H1 (cell line): Measurements from ENCODE around the gene RAD23B. TPM values are rescaled to one million over a fixed set of nuclear protein-coding genes. Genes with fewer than 3 reads are reported as not detected.

Experiments
- CTCF ChIA-PET: fragments of 300-600 bp; sonication (Branson Sonifier 250); formaldehyde crosslinking; loops from one replicate; lab custom pipeline; 2021; ENCODE audit not compliant: partially characterized antibody; lab: Charles Lee
- POLR2A ChIA-PET: fragments of 300-600 bp; sonication (Branson Sonifier 250); formaldehyde crosslinking; loops from one replicate; lab custom pipeline; 2021; ENCODE audit warnings: inconsistent platforms; ENCODE audit not compliant: partially characterized antibody; lab: Charles Lee
- DNase-seq, 2 experiments: peaks; one replicate each; pipeline versions ENCODE4 v3.0.0 to v3.0.0-alpha.2; 2010 to 2022; ENCODE audit warnings: low spot score in 2 of 2, low read depth in 1 of 2, mixed read lengths in 1 of 2
- FAIRE-seq: peaks from 2 replicates; lab custom pipeline; 2011; peaks lifted over from hg19 to GRCh38; lab: Jason Lieb, UNC
- H2AFZ ChIP-seq: 2 replicates; pipeline ENCODE4 v1.8.1; 2012; ENCODE audit warnings: low read length, inconsistent platforms
- H2AK5ac ChIP-seq: 2 replicates; pipeline ENCODE4 v1.6.1; 2013; ENCODE audit warnings: low read depth, low read length
- H2BK120ac ChIP-seq: replicated peaks from 2 replicates; pipeline ENCODE3; 2013; ENCODE audit warnings: low read depth, low read length, inconsistent platforms
- H2BK12ac ChIP-seq: 2 replicates; pipeline ENCODE4 v1.6.1; 2013; ENCODE audit warnings: low read depth, low read length
- H2BK15ac ChIP-seq: 2 replicates; pipeline ENCODE4 v1.6.1; 2013; ENCODE audit warnings: low read length
- H2BK20ac ChIP-seq: 2 replicates; pipeline ENCODE4 v1.6.1; 2013; ENCODE audit warnings: low read length
- H2BK5ac ChIP-seq: 2 replicates; pipeline ENCODE4 v1.6.1; 2013; ENCODE audit warnings: low read depth, low read length
- H3K14ac ChIP-seq: 2 replicates; pipeline ENCODE4 v1.6.1; 2013; ENCODE audit warnings: inconsistent platforms; ENCODE audit not compliant: insufficient read length
- H3K18ac ChIP-seq: 2 replicates; pipeline ENCODE4 v1.6.1; 2013; ENCODE audit warnings: low read length; ENCODE audit errors: extremely low read depth
- H3K23ac ChIP-seq: 2 replicates; pipeline ENCODE4 v1.6.1; 2013; ENCODE audit warnings: inconsistent platforms; ENCODE audit not compliant: insufficient read length
- H3K23me2 ChIP-seq: 2 replicates; pipeline ENCODE4 v1.6.1; 2013; ENCODE audit warnings: low read depth, low read length
- H3K27ac ChIP-seq: 2 replicates; pipeline ENCODE4 v1.6.1; 2011; ENCODE audit warnings: low read depth, low read length, inconsistent platforms
- H3K27me3 ChIP-seq, 4 experiments: replicated peaks in 1 of 4; 1 replicate in 1 of 4; 2 replicates in 3 of 4; pipeline versions ENCODE4 v1.6.1 to v1.8.1; 2011 to 2013; ENCODE audit warnings: low read length in 3 of 4, mild to moderate bottlenecking in 3 of 4, inconsistent platforms in 2 of 4, mixed read lengths in 2 of 4, moderate library complexity in 1 of 4; ENCODE audit not compliant: control insufficient read depth in 3 of 4, insufficient read depth in 3 of 4; ENCODE audit errors: extremely low read depth in 1 of 4
- H3K36me3 ChIP-seq, 4 experiments: 2 replicates each; pipeline versions ENCODE4 v1.6.1 to v1.8.1; 2011 to 2013; ENCODE audit warnings: mild to moderate bottlenecking in 4 of 4, low read length in 3 of 4, moderate library complexity in 2 of 4, control low read depth in 1 of 4, inconsistent platforms in 1 of 4; ENCODE audit not compliant: insufficient read depth in 4 of 4, control insufficient read depth in 2 of 4
- H3K4ac ChIP-seq: replicated peaks from 2 replicates; pipeline ENCODE3; 2013; ENCODE audit warnings: low read length, low read depth, mixed read lengths, inconsistent platforms; ENCODE audit not compliant: insufficient read length
- H3K4me1 ChIP-seq, 4 experiments: replicated peaks in 1 of 4; 1 replicate in 1 of 4; 2 replicates in 3 of 4; pipeline versions ENCODE4 v1.6.1 to v1.8.1; 2011 to 2013; ENCODE audit warnings: low read length in 3 of 4, inconsistent platforms in 2 of 4, mixed read lengths in 1 of 4; ENCODE audit not compliant: insufficient read depth in 4 of 4, control insufficient read depth in 3 of 4
- H3K4me2 ChIP-seq, 2 experiments: 2 replicates each; pipeline versions ENCODE4 v1.6.1 to v1.8.1; 2011 to 2013; ENCODE audit warnings: low read depth in 2 of 2, low read length in 2 of 2, control low read depth in 1 of 2, inconsistent platforms in 1 of 2, mild to moderate bottlenecking in 1 of 2; ENCODE audit not compliant: insufficient read depth in 1 of 2
- H3K4me3 ChIP-seq, 4 experiments: fragments of 200-600, 300-600 bp in 1 of 4; sonication (generic), shearing (Covaris generic), sonication (Bioruptor Twin) in 1 of 4; 2 replicates each; pipeline versions ENCODE4 v1.5.1 to v1.8.1; 2011 to 2016; ENCODE audit warnings: low read length in 4 of 4, low read depth in 3 of 4, control low read depth in 2 of 4, inconsistent platforms in 2 of 4, mild to moderate bottlenecking in 2 of 4, mixed read lengths in 1 of 4, moderate library complexity in 1 of 4; ENCODE audit not compliant: insufficient read depth in 2 of 4; ENCODE audit errors: extremely low read depth in 1 of 4
- H3K56ac ChIP-seq: replicated peaks from 2 replicates; pipeline ENCODE3; 2013; ENCODE audit warnings: low read depth, mild to moderate bottlenecking, mixed read lengths, low read length, inconsistent platforms; ENCODE audit not compliant: insufficient read length
- H3K79me1 ChIP-seq: 2 replicates; pipeline ENCODE4 v1.6.1; 2013; ENCODE audit warnings: low read depth, low read length, control low read depth
- H3K79me2 ChIP-seq, 2 experiments: 2 replicates each; pipeline versions ENCODE4 v1.6.1 to v1.8.1; 2012 to 2013; ENCODE audit warnings: low read length in 2 of 2, mild to moderate bottlenecking in 2 of 2, inconsistent platforms in 1 of 2; ENCODE audit not compliant: insufficient read depth in 2 of 2, control insufficient read depth in 1 of 2
- H3K9ac ChIP-seq, 4 experiments: replicated peaks in 1 of 4; 1 replicate in 1 of 4; 2 replicates in 3 of 4; pipeline versions ENCODE4 v1.6.1 to v1.8.1; 2011 to 2013; ENCODE audit warnings: low read depth in 3 of 4, low read length in 3 of 4, control low read depth in 2 of 4, mild to moderate bottlenecking in 2 of 4, moderate library complexity in 2 of 4, inconsistent platforms in 1 of 4; ENCODE audit errors: extremely low read depth in 1 of 4
- H3K9me3 ChIP-seq, 2 experiments: 2 replicates each; pipeline versions ENCODE4 v1.6.1 to v1.8.1; 2012 to 2013; ENCODE audit warnings: mild to moderate bottlenecking in 2 of 2, moderate library complexity in 2 of 2, control low read depth in 1 of 2, inconsistent platforms in 1 of 2, low read depth in 1 of 2, low read length in 1 of 2, mixed read lengths in 1 of 2; ENCODE audit not compliant: insufficient read depth in 2 of 2
- H4K20me1 ChIP-seq, 2 experiments: replicated peaks in 1 of 2; 2 replicates each; pipeline versions ENCODE3 to v1.8.1; 2011 to 2013; ENCODE audit warnings: inconsistent platforms in 2 of 2, low read length in 2 of 2, mild to moderate bottlenecking in 1 of 2; ENCODE audit not compliant: insufficient read depth in 2 of 2, control insufficient read depth in 1 of 2
- H4K5ac ChIP-seq: 2 replicates; pipeline ENCODE4 v1.6.1; 2013; ENCODE audit warnings: low read length, low read depth, mixed read lengths, inconsistent platforms; ENCODE audit not compliant: insufficient read length
- H4K8ac ChIP-seq: 2 replicates; pipeline ENCODE4 v1.8.0; 2013; ENCODE audit warnings: mild to moderate bottlenecking, moderate library complexity, low read length, inconsistent platforms; ENCODE audit not compliant: insufficient read depth; ENCODE audit errors: extremely low read depth
- H4K91ac ChIP-seq: replicated peaks from 2 replicates; pipeline ENCODE3; 2013; ENCODE audit warnings: low read length, mixed read lengths, inconsistent platforms; ENCODE audit not compliant: insufficient read length
- CEBPB ChIP-seq: IDR thresholded peaks from 2 replicates; pipeline ENCODE4 v1.6.1; 2012; ENCODE audit warnings: low read depth, low read length
- EZH2 ChIP-seq: fragments of 200-600 bp; sonication (generic); IDR thresholded peaks from 2 replicates; pipeline ENCODE4 v1.7.1; 2012; ENCODE audit warnings: low read depth, mild to moderate bottlenecking, moderate library complexity, low read length, inconsistent platforms; ENCODE audit not compliant: severe bottlenecking
- JUND ChIP-seq: IDR thresholded peaks from 2 replicates; pipeline ENCODE4 v1.6.1; 2011; ENCODE audit warnings: mild to moderate bottlenecking, improper control_type of control experiment, low read length
- SP2 ChIP-seq: IDR thresholded peaks from 2 replicates; pipeline ENCODE4 v1.6.1; 2012; ENCODE audit warnings: mild to moderate bottlenecking, low read length, inconsistent platforms
- USF2 ChIP-seq: IDR thresholded peaks from 2 replicates; pipeline ENCODE4 v1.6.1; 2011; ENCODE audit warnings: low read length, improper control_type of control experiment
- WGBS, 2 experiments: shearing (Covaris generic) in 1 of 2; methylation state at CpG; one replicate each; pipeline versions ENCODE4 v1.1.6 to v1.1.7; 2013 to 2015; ENCODE audit warnings: low lambda C conversion rate in 2 of 2, mixed read lengths in 2 of 2, inconsistent platforms in 1 of 2, low coverage in 1 of 2, missing lambda C conversion rate in 1 of 2; ENCODE audit not compliant: insufficient replicate concordance in 2 of 2, insufficient coverage in 1 of 2, insufficient read length in 1 of 2; ENCODE audit errors: extremely low coverage in 1 of 2, missing lambda C conversion rate in 1 of 2; 5-methylcytosine and 5-hydroxymethylcytosine counted together
- polyA plus RNA-seq, 7 experiments: library from polyadenylated mRNA; depleted of rRNA in 3 of 7; stranded (reverse) in 5 of 7; unstranded in 2 of 7; fragments of >200 nt in 5 of 7; fragments of 200-250 nt in 2 of 7; gene quantifications; 1 replicate in 5 of 7; 2 replicates in 1 of 7; 4 replicates in 1 of 7; pipeline versions ENCODE4 v1.2.1 to v1.2.3, GENCODE V29; 2011 to 2013; ENCODE audit warnings: missing spikeins in 2 of 7, mixed read lengths in 2 of 7
- total RNA-seq: library from RNA; stranded (reverse); fragmentation: NEBNext Ultra II Directional; extraction: Animal tissue kit (Norgen Biotek cat#: 25700); gene quantifications from 2 replicates; pipeline ENCODE4 v1.2.1, GENCODE V29; 2021

The RAD23B gene
- total and polyA plus RNA-seq, 2 of the 8 experiments (the other 6 are each of a cell fraction or from before 2014, with no cell fraction given) = 97.1 to 165 TPM

GRCh38 chr9:107248714-107249113 lies 34.4 kb upstream of the RAD23B start:
- 73% methylated on average over 5 of the region's 5 CpGs; no CpG with 5 or more reads in 1 of the 2 experiments for WGBS, 2 experiments
- Histone ChIP-seq H3K4ac (peak overlapping the region; percentile 19), H2BK15ac (no peak overlapping the region), H4K91ac (peak overlapping the region; percentile 36), H2AK5ac (no peak overlapping the region), H3K4me1 (peaks cover 0 to 9% (median 3%) of the 10 kb centered on the region in 4 experiments; a peak in 3 of 7 replicates), H2BK20ac (peak overlapping the region; percentile 36; the same call in 1 of the 2 replicates), H3K36me3 (no peaks in the 10 kb centered on the region), H2BK12ac (peak overlapping the region; percentile 18; the same call in 1 of the 2 replicates), H4K8ac (no peak overlapping the region), H3K23ac (no peak overlapping the region), H3K79me2 (no peaks in the 10 kb centered on the region), H3K9me3 (no peaks in the 10 kb centered on the region), H4K20me1 (no peaks in the 10 kb centered on the region), H3K14ac (no peak overlapping the region), H3K4me2 (peak overlapping the region in 1 of 2 experiments; percentile 40; a peak in 2 of 4 replicates), H4K5ac (no peak overlapping the region), H3K27ac (peak overlapping the region; percentile 53; the same call in 1 of the 2 replicates), H2AFZ (0 out of 2 replicates have a peak overlapping the region, but pooled peaks have one; percentile 82), H3K23me2 (no peaks in the 10 kb centered on the region), H3K27me3 (no peaks in the 10 kb centered on the region), H2BK5ac (peak overlapping the region; percentile 87), H3K18ac (no peak overlapping the region; the same call in 1 of the 2 replicates), H2BK120ac (peak overlapping the region; percentile 86), H3K4me3 (peak overlapping the region in 1 of 4 experiments; percentile 31; a peak in 2 of 8 replicates), H3K9ac (no peak overlapping the region; a peak in 3 of 7 replicates), H3K79me1 (no peaks in the 10 kb centered on the region), H3K56ac (no peak overlapping the region)
- no peak for TF ChIP-seq SP2
- TF ChIP-seq JUND = no peak
- no peak for TF ChIP-seq EZH2
- TF ChIP-seq USF2 = no peak
- no peak for TF ChIP-seq CEBPB
- no peak for FAIRE-seq
- ChIA-PET POLR2A (interaction anchor here (1.0 to 1.3 kb wide), 2 partner anchors 12 to 35 kb away, joined by 5 to 9 read pairs; partner anchors contain the start of gene RAD23B), CTCF (interaction anchor here (0.6 to 1.2 kb wide), 7 partner anchors 13 to 107 kb away, joined by 3 to 6 read pairs (median 3); no protein-coding TSS in a partner anchor)
- DNase-seq = no peak
